H1 (cell line): ENCODE data around the gene RESP18.

Experiments
- BACH1 ChIP-seq: IDR thresholded peaks from 2 replicates; pipeline ENCODE4 v1.6.1; 2012; ENCODE audit warnings: low read length, improper control_type of control experiment
- EGR1 ChIP-seq: IDR thresholded peaks from 2 replicates; pipeline ENCODE4 v1.6.1; 2011; ENCODE audit warnings: low read depth, low read length, borderline replicate concordance
- EZH2 ChIP-seq: fragments of 200-600 bp; sonication (generic); IDR thresholded peaks from 2 replicates; pipeline ENCODE4 v1.7.1; 2012; ENCODE audit warnings: low read depth, mild to moderate bottlenecking, moderate library complexity, low read length, inconsistent platforms; ENCODE audit not compliant: severe bottlenecking
- FOSL1 ChIP-seq: IDR thresholded peaks from 2 replicates; pipeline ENCODE4 v1.6.1; 2011; ENCODE audit warnings: mild to moderate bottlenecking, low read depth, low read length, moderate library complexity; ENCODE audit not compliant: insufficient read depth
- GABPA ChIP-seq: IDR thresholded peaks from 2 replicates; pipeline ENCODE4 v1.6.1; 2011; ENCODE audit warnings: mild to moderate bottlenecking, low read length, moderate library complexity, borderline replicate concordance; ENCODE audit not compliant: insufficient read depth
- HDAC2 ChIP-seq, 2 experiments: fragments of 300-600 bp in 1 of 2; sonication (generic) in 1 of 2; IDR thresholded peaks; 2 replicates each; pipeline ENCODE4 v1.6.1; 2011 to 2012; ENCODE audit warnings: low read depth in 2 of 2, low read length in 2 of 2, mild to moderate bottlenecking in 2 of 2, moderate library complexity in 2 of 2, borderline replicate concordance in 1 of 2, inconsistent platforms in 1 of 2
- KDM1A ChIP-seq: fragments of 200-600, 300-600 bp; sonication (generic); IDR thresholded peaks from 2 replicates; pipeline ENCODE4 v1.7.1; 2016; ENCODE audit warnings: mild to moderate bottlenecking, low read length, borderline replicate concordance
- MAFK ChIP-seq: IDR thresholded peaks from 2 replicates; pipeline ENCODE4 v1.6.1; 2012; ENCODE audit warnings: low read depth, mild to moderate bottlenecking, improper control_type of control experiment, low read length
- NRF1 ChIP-seq: IDR thresholded peaks from 2 replicates; pipeline ENCODE4 v1.6.1; 2011; ENCODE audit warnings: mild to moderate bottlenecking, low read depth, low read length, improper control_type of control experiment
- POLR2A ChIP-seq, 2 experiments: IDR thresholded peaks; 1 replicate in 1 of 2; 2 replicates in 1 of 2; pipeline ENCODE4 v1.6.1; 2011; ENCODE audit warnings: low read depth in 2 of 2, low read length in 2 of 2, mild to moderate bottlenecking in 2 of 2; ENCODE audit errors: control extremely low read depth in 1 of 2
- POLR2AphosphoS5 ChIP-seq: IDR thresholded peaks from 2 replicates; pipeline ENCODE4 v1.6.1; 2011; ENCODE audit warnings: low read depth, low read length
- RNF2 ChIP-seq: fragments of 200-900, 300-1000 bp; sonication (generic); IDR thresholded peaks from 2 replicates; pipeline ENCODE4 v1.7.1; 2016; ENCODE audit warnings: borderline replicate concordance, low read depth, mild to moderate bottlenecking, antibody characterized with exemption, low read length; ENCODE audit not compliant: poor library complexity, severe bottlenecking; ENCODE audit errors: missing control alignments
- TF ChIP-seq, protein P1 (sequence below), 3 experiments: IDR thresholded peaks; 1 replicate in 2 of 3; 2 replicates in 1 of 3; pipeline versions ENCODE4 v1.5.1 to v1.6.1; 2011; ENCODE audit warnings: low read length in 3 of 3, mild to moderate bottlenecking in 3 of 3, inconsistent platforms in 2 of 3, low read depth in 1 of 3, moderate library complexity in 1 of 3; ENCODE audit not compliant: insufficient read depth in 1 of 3; ENCODE audit errors: control extremely low read depth in 1 of 3
- TF ChIP-seq, protein P2 (sequence below): IDR thresholded peaks from 2 replicates; pipeline ENCODE4 v1.6.1; 2012; ENCODE audit warnings: low read length, inconsistent platforms

DNA sequence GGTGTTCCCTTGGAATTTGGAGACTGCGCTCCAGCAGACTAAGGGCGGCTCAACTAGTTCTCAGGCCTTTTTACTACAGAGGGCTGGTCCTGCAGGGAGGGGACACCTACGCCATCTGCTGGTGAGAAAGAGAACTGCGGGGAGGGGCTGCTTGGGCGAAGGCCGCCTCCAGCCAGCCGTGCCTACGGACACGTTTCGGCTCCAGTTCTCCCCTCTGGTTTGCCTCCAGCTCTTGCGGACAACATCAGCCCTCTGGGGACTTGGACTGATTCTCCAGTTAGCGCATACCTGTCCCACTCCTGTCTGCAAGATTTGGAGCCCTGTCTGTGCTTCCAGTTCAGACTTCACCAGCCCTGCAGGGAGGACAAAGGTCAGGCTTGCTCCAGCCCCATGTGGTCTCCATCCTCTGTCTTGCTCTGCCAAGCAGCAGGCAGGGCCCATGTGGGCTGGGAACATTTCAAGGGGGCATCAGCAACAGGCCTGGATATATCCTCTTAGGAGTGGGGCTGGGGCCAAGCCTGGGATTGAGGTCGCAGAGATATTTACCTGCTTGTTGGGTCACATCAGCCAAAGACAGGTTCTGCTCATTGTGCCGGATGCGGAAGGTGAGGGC lies 33.7 kb downstream of the RESP18 start:
- TF ChIP-seq, protein P1, sequence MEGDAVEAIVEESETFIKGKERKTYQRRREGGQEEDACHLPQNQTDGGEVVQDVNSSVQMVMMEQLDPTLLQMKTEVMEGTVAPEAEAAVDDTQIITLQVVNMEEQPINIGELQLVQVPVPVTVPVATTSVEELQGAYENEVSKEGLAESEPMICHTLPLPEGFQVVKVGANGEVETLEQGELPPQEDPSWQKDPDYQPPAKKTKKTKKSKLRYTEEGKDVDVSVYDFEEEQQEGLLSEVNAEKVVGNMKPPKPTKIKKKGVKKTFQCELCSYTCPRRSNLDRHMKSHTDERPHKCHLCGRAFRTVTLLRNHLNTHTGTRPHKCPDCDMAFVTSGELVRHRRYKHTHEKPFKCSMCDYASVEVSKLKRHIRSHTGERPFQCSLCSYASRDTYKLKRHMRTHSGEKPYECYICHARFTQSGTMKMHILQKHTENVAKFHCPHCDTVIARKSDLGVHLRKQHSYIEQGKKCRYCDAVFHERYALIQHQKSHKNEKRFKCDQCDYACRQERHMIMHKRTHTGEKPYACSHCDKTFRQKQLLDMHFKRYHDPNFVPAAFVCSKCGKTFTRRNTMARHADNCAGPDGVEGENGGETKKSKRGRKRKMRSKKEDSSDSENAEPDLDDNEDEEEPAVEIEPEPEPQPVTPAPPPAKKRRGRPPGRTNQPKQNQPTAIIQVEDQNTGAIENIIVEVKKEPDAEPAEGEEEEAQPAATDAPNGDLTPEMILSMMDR (IDR thresholded peaks at IDR 0.05; ENCODE audit: control extremely low read depth in 1 of 3, insufficient read depth in 1 of 3, low read depth in 1 of 3, low read length in 3 of 3), result peak in 2 of 3 experiments; percentile 90 to 97; a peak in 3 of 4 replicates
- no peak for TF ChIP-seq BACH1
- TF ChIP-seq POLR2AphosphoS5, result no peak
- no peak for TF ChIP-seq POLR2A (IDR thresholded peaks at IDR 0.05; ENCODE audit: control extremely low read depth in 1 of 2, low read depth in 2 of 2, low read length in 2 of 2)
- TF ChIP-seq EZH2, result no peak
- no peak for TF ChIP-seq NRF1
- TF ChIP-seq MAFK, result no peak
- no peak for TF ChIP-seq GABPA
- TF ChIP-seq KDM1A, result no peak
- TF ChIP-seq, protein P2, sequence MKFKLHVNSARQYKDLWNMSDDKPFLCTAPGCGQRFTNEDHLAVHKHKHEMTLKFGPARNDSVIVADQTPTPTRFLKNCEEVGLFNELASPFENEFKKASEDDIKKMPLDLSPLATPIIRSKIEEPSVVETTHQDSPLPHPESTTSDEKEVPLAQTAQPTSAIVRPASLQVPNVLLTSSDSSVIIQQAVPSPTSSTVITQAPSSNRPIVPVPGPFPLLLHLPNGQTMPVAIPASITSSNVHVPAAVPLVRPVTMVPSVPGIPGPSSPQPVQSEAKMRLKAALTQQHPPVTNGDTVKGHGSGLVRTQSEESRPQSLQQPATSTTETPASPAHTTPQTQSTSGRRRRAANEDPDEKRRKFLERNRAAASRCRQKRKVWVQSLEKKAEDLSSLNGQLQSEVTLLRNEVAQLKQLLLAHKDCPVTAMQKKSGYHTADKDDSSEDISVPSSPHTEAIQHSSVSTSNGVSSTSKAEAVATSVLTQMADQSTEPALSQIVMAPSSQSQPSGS, result no peak
- TF ChIP-seq HDAC2 (IDR thresholded peaks at IDR 0.05; ENCODE audit: borderline replicate concordance in 1 of 2, low read depth in 2 of 2, low read length in 2 of 2), result no peak
- no peak for TF ChIP-seq RNF2
- TF ChIP-seq FOSL1, result no peak
- TF ChIP-seq EGR1, result no peak
